Cardiac muscle cell (in vitro differentiated cells and primary cell): ENCODE results near the gene PDE7B. TPM values are rescaled to one million over a fixed set of nuclear protein-coding genes. Genes with fewer than 3 reads are reported as not detected.

Experiments
- DNase-seq, 2 donors: peaks; one replicate each; pipeline versions ENCODE4 v3.0.0 to v3.0.0-alpha.2; 2010 to 2017; ENCODE audit warnings: low read depth in 1 of 2, low spot score in 1 of 2
- H3K27ac ChIP-seq: fragments of 200-600 bp; sonication (generic); 2 replicates; pipeline ENCODE4 v1.5.1; 2016
- H3K27me3 ChIP-seq: fragments of 200-600 bp; sonication (generic); 2 replicates; pipeline ENCODE4 v1.6.0; 2016; ENCODE audit warnings: control low read depth
- H3K36me3 ChIP-seq: fragments of 200-600 bp; sonication (generic); 2 replicates; pipeline ENCODE4 v1.5.1; 2016; ENCODE audit warnings: control low read depth
- H3K4me1 ChIP-seq: fragments of 200-600 bp; sonication (generic); 2 replicates; pipeline ENCODE4 v1.8.1; 2017; ENCODE audit warnings: low read depth, mild to moderate bottlenecking, mixed run types
- H3K4me3 ChIP-seq: fragments of 200-600 bp; sonication (generic); 2 replicates; pipeline ENCODE4 v1.5.1; 2016; ENCODE audit warnings: mild to moderate bottlenecking
- H3K9me3 ChIP-seq: fragments of 200-600 bp; sonication (generic); 2 replicates; pipeline ENCODE4 v1.5.1; 2017; ENCODE audit warnings: low read depth, mild to moderate bottlenecking, control low read depth
- CTCF ChIP-seq: IDR thresholded peaks from 2 replicates; pipeline ENCODE4 v1.5.1; 2012; ENCODE audit warnings: low read depth, mild to moderate bottlenecking, low read length
- polyA plus RNA-seq: library from polyadenylated mRNA; unstranded; fragments of >200 nt; fragmentation: Nextera tagmentation; extraction: Ambion mirVana; gene quantifications from 2 replicates; pipeline ENCODE4 v1.2.1, GENCODE V29; 2016
- total RNA-seq: library from RNA; depleted of rRNA; stranded (reverse); fragments of >200 nt; gene quantifications from 2 replicates; pipeline ENCODE4 v1.2.3, GENCODE V29; 2016

The PDE7B gene
- total and polyA plus RNA-seq, 2 experiments from 2014 or later: 0.04 to 0.60 TPM

GRCh38 chr6:136084403-136084802 is 232.9 kb downstream of the PDE7B start:
- H3K4me3 ChIP-seq: no peak overlapping the region
- no peak for TF ChIP-seq CTCF
- no peaks in the 10 kb centered on the region for H3K9me3 ChIP-seq
- H3K36me3 ChIP-seq: no peaks in the 10 kb centered on the region
- H3K27ac ChIP-seq: no peak overlapping the region
- DNase-seq: no peak
- H3K27me3 ChIP-seq: no peaks in the 10 kb centered on the region
- no peaks in the 10 kb centered on the region for H3K4me1 ChIP-seq

DNA sequence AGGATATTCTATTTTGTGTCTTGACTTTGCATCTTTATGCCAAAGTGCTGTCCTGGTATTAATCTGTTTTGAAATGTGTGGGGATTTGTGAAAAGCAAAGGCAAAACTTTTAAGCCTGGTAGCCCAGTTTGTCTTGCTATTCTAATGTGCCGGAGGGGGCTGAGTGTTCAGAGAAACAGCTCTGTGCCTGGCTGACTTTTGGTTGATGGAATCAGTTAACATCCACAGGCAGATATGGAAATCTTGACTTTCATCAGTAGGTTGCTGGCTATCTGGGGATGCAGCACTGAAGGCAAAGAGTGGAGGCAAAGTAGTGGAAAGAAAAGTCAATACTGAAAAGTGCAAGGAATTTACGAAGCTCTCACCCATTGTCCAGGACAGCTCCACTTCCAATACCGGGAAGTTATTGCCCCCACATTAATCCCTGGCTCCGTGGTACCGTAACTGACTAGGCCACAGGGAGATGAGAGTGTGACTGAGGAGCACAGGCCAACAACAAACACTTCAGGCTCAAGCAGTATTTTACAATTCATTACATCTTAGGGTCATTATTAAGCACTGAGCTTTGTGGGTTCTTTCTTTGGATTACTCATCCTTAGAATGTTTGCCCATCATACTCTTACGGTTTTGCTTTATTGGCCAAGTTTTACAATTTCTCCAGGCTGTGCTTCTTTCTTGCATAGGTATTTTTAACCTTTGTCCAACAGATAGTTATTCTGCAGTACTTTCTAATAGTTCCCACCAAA is 234.0 kb downstream of the PDE7B start:
- no peak overlapping the region for H3K4me3 ChIP-seq

DNA sequence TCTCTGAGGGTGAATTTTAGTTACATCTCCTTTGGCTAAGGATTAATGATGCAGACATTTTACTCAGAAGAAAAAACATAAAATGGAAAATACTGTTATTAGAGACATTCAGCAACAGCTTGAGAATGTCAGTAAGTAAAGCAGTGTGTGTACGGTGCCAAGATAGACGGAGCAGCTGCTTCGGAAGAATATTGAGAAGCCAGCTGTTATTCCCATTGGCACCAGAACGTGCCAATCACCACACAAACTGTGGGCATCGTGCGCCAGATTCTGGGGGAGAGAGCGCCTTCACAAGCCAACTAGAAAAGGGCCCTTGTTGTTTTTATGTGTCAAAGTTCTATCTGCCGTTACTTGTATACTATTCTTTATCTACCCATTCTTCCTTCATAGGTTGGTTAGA is 235.2 kb downstream of the PDE7B start:
- Histone ChIP-seq H3K27me3 (no peaks in the 10 kb centered on the region), H3K36me3 (no peaks in the 10 kb centered on the region), H3K9me3 (no peaks in the 10 kb centered on the region), H3K4me3 (no peak overlapping the region), H3K27ac (no peak overlapping the region), H3K4me1 (no peaks in the 10 kb centered on the region)
- TF ChIP-seq CTCF: no peak
- DNase-seq: peak in 1 of 2 donors; percentile 61

More for the DNA sequence above, 234.0 kb downstream of the PDE7B start:
- no peak for DNase-seq
- no peaks in the 10 kb centered on the region for H3K27me3 ChIP-seq
- no peak for TF ChIP-seq CTCF
- H3K4me1 ChIP-seq: no peaks in the 10 kb centered on the region
- H3K27ac ChIP-seq: no peak overlapping the region
- H3K9me3 ChIP-seq: no peaks in the 10 kb centered on the region
- H3K36me3 ChIP-seq: no peaks in the 10 kb centered on the region

- no peaks in the 10 kb centered on the region for H3K4me1 ChIP-seq
Measured at GRCh38 chr6:136087986-136088385, 236.5 kb downstream of the PDE7B start.

GRCh38 chr6:136088693-136089092 is 237.2 kb downstream of the PDE7B start:
- TF ChIP-seq CTCF: no peak
- H3K36me3 ChIP-seq: no peaks in the 10 kb centered on the region
- DNase-seq: no peak
- H3K4me1 ChIP-seq: no peaks in the 10 kb centered on the region
- no peak overlapping the region for H3K4me3 ChIP-seq
- H3K27me3 ChIP-seq: no peaks in the 10 kb centered on the region
- no peak overlapping the region for H3K27ac ChIP-seq
- H3K9me3 ChIP-seq: no peaks in the 10 kb centered on the region

More at GRCh38 chr6:136087986-136088385, 236.5 kb downstream of the PDE7B start:
- H3K9me3 ChIP-seq: no peaks in the 10 kb centered on the region
- DNase-seq: peak in 1 of 2 donors; percentile 44
- no peaks in the 10 kb centered on the region for H3K36me3 ChIP-seq
- no peak for TF ChIP-seq CTCF
- no peak overlapping the region for H3K4me3 ChIP-seq
- no peaks in the 10 kb centered on the region for H3K27me3 ChIP-seq
- H3K27ac ChIP-seq: no peak overlapping the region
